NT2/D1 (cell line): ENCODE results near the gene ZNF354B.

Experiments
- SUZ12 ChIP-seq: IDR thresholded peaks from 2 replicates; pipeline ENCODE4 v1.6.1; 2011; ENCODE audit not compliant: insufficient read length, insufficient read depth; ENCODE audit errors: extremely low read depth
- YY1 ChIP-seq: IDR thresholded peaks from 2 replicates; pipeline ENCODE4 v1.6.1; 2011; ENCODE audit not compliant: insufficient read length, insufficient read depth
- ZNF274 ChIP-seq: IDR thresholded peaks from 2 replicates; pipeline ENCODE4 v1.6.1; 2011; ENCODE audit warnings: mild to moderate bottlenecking, low read depth, low read length

- TF ChIP-seq SUZ12, result no peak
- TF ChIP-seq YY1, result no peak
- TF ChIP-seq ZNF274, result no peak
Measured at GRCh38 chr5:178820001-178820400, 39.8 kb upstream of the ZNF354B start.
